ENCODE measurements around the gene PRKCE.
A peak's percentile ranks its signal among the peaks of the same experiment; 100 is the strongest.

PRKCE gene

GRCh38 chr2:46091961-46092667 is 440.6 kb downstream of the PRKCE start:
- no peak for DNase-seq (ENCODE audit: extremely low read depth, low read depth)
- no peak for TF ChIP-seq CTCF (IDR thresholded peaks at IDR 0.05; ENCODE audit: low read depth, low read length)

- DNase-seq (ENCODE audit: extremely low read depth, low read depth): no peak
- TF ChIP-seq CTCF (IDR thresholded peaks at IDR 0.05; ENCODE audit: low read depth, low read length): no peak
Measured at GRCh38 chr2:46094689-46095088, 443.2 kb downstream of the PRKCE start.

GRCh38 chr2:46095830-46096229 is 444.4 kb downstream of the PRKCE start:
- no peak for DNase-seq (ENCODE audit: extremely low read depth, low read depth)
- no peak for TF ChIP-seq CTCF (IDR thresholded peaks at IDR 0.05; ENCODE audit: low read depth, low read length)

- DNase-seq (ENCODE audit: extremely low read depth, low read depth): no peak
- no peak for TF ChIP-seq CTCF (IDR thresholded peaks at IDR 0.05; ENCODE audit: low read depth, low read length)
Measured at GRCh38 chr2:46096260-46096659, 444.8 kb downstream of the PRKCE start.

GRCh38 chr2:46097714-46098480 is 446.4 kb downstream of the PRKCE start:
- TF ChIP-seq CTCF (IDR thresholded peaks at IDR 0.05; ENCODE audit: low read depth, low read length): no peak
- peak; percentile 96 for DNase-seq (ENCODE audit: extremely low read depth, low read depth)

GRCh38 chr2:46098621-46099062 is 447.2 kb downstream of the PRKCE start:
- TF ChIP-seq CTCF (IDR thresholded peaks at IDR 0.05; ENCODE audit: low read depth, low read length): no peak
- peak; percentile 59 for DNase-seq (ENCODE audit: extremely low read depth, low read depth)

- no peak for TF ChIP-seq CTCF (IDR thresholded peaks at IDR 0.05; ENCODE audit: low read depth, low read length)
- no peak for DNase-seq (ENCODE audit: extremely low read depth, low read depth)
Measured at GRCh38 chr2:46101557-46102220, 450.2 kb downstream of the PRKCE start.

Measured in AG09319 (cell line).